HEK293T (cell line): ENCODE measurements around the gene TMEM95.
"Not testable (repeated sequence)": the region's sequence is repeated elsewhere in the genome, so short reads cannot be mapped to it uniquely, and the experiment has no call there.

Source experiments
- CTCF ChIA-PET: fragments of 350-600 bp; formaldehyde crosslinking; extraction: SDS; loops from one replicate; lab custom pipeline; 2021; ENCODE audit warnings: antibody characterized with exemption, inconsistent platforms; lab: Yijun Ruan, JAX
- POLR2A ChIA-PET: fragments of 350-600 bp; formaldehyde crosslinking; extraction: SDS; loops from one replicate; lab custom pipeline; 2020; ENCODE audit warnings: antibody characterized with exemption, inconsistent platforms; lab: Yijun Ruan, JAX
- DNase-seq: peaks from one replicate; pipeline ENCODE4 v3.0.0; 2012; ENCODE audit warnings: mixed read lengths; ENCODE audit errors: extremely low spot score
- ARNT ChIP-seq: fragments of 450-650 bp; IDR thresholded peaks from 2 replicates; pipeline ENCODE4 v1.6.1; 2017; ENCODE audit warnings: mild to moderate bottlenecking
- BHLHE40 ChIP-seq: fragments of 450-650 bp; IDR thresholded peaks from 2 replicates; pipeline ENCODE4 v1.6.1; 2016; ENCODE audit warnings: mild to moderate bottlenecking, moderate library complexity, borderline replicate concordance
- CTBP1 ChIP-seq: fragments of 450-650 bp; IDR thresholded peaks from 2 replicates; pipeline ENCODE4 v1.6.1; 2016; ENCODE audit warnings: borderline replicate concordance
- ELF4 ChIP-seq: fragments of 450-650 bp; IDR thresholded peaks from 2 replicates; pipeline ENCODE4 v1.6.1; 2017; ENCODE audit warnings: antibody characterized with exemption
- FOXA1 ChIP-seq: fragments of 450-650 bp; IDR thresholded peaks from 2 replicates; pipeline ENCODE4 v1.6.1; 2016; ENCODE audit warnings: mild to moderate bottlenecking
- FOXK2 ChIP-seq: fragments of 450-650 bp; IDR thresholded peaks from 2 replicates; pipeline ENCODE4 v1.6.1; 2016; ENCODE audit warnings: mild to moderate bottlenecking
- FOXM1 ChIP-seq: fragments of 450-650 bp; IDR thresholded peaks from 2 replicates; pipeline ENCODE4 v1.6.1; 2017; ENCODE audit warnings: mild to moderate bottlenecking, borderline replicate concordance
- HDGF ChIP-seq: fragments of 450-650 bp; IDR thresholded peaks from 2 replicates; pipeline ENCODE4 v1.6.1; 2017; ENCODE audit warnings: antibody characterized with exemption, borderline replicate concordance
- L3MBTL2 ChIP-seq: fragments of 450-650 bp; conservative IDR thresholded peaks from 2 replicates; pipeline ENCODE4 v1.6.1; 2016; ENCODE audit warnings: mild to moderate bottlenecking
- LEF1 ChIP-seq: fragments of 450-650 bp; IDR thresholded peaks from 2 replicates; pipeline ENCODE4 v1.6.1; 2017; ENCODE audit warnings: mild to moderate bottlenecking, borderline replicate concordance
- NFRKB ChIP-seq: fragments of 450-650 bp; IDR thresholded peaks from 2 replicates; pipeline ENCODE4 v1.6.1; 2016; ENCODE audit warnings: mild to moderate bottlenecking, moderate library complexity
- PKNOX1 ChIP-seq: fragments of 450-650 bp; IDR thresholded peaks from 2 replicates; pipeline ENCODE4 v1.6.1; 2016
- SP1 ChIP-seq: fragments of 450-650 bp; IDR thresholded peaks from 2 replicates; pipeline ENCODE4 v1.6.1; 2017
- SUZ12 ChIP-seq: fragments of 450-650 bp; IDR thresholded peaks from 2 replicates; pipeline ENCODE4 v1.6.1; 2016; ENCODE audit warnings: mild to moderate bottlenecking
- TARDBP ChIP-seq: fragments of 450-650 bp; IDR thresholded peaks from 2 replicates; pipeline ENCODE4 v1.6.1; 2016
- ZNF384 ChIP-seq: fragments of 450-650 bp; IDR thresholded peaks from 2 replicates; pipeline ENCODE4 v1.6.1; 2016

TMEM95 gene

GRCh38 chr17:7334938-7335538, 19.9 kb upstream of the TMEM95 start:
- no peak for DNase-seq
- POLR2A ChIA-PET, result no interaction called here
- CTCF ChIA-PET, result no interaction called here
- no peak for TF ChIP-seq LEF1

GRCh38 chr17:7335765-7336164, 19.2 kb upstream of the TMEM95 start:
- POLR2A ChIA-PET, CTCF ChIA-PET: not testable (repeated sequence)

GRCh38 chr17:7336240-7337175, 18.4 kb upstream of the TMEM95 start, which contains the start of gene ACAP1:
Gene ACAP1, plus strand, starts transcription at chr17:7336529. Its CDS starts 206 bp downstream, at chr17:7336735.
- POLR2A ChIA-PET, result no interaction called here
- no peak for TF ChIP-seq ELF4
- TF ChIP-seq L3MBTL2, result no peak
- no peak for TF ChIP-seq LEF1
- no peak for TF ChIP-seq BHLHE40
- TF ChIP-seq ARNT, result no peak
- CTCF ChIA-PET, result no interaction called here
- no peak for DNase-seq

More at GRCh38 chr17:7335765-7336164, 19.2 kb upstream of the TMEM95 start:
- not testable (repeated sequence) for DNase-seq

GRCh38 chr17:7337600-7337999, 17.4 kb upstream of the TMEM95 start:
- CTCF ChIA-PET, DNase-seq: not testable (repeated sequence)
- POLR2A ChIA-PET, result interaction anchor here (1.0 to 1.1 kb wide), 2 partner anchors 13 to 24 kb away, joined by 5 to 6 read pairs; no protein-coding TSS in a partner anchor

GRCh38 chr17:7340179-7340578, 14.8 kb upstream of the TMEM95 start:
- DNase-seq, result no peak
- ChIA-PET CTCF (no interaction called here), POLR2A (interaction anchor here (0.6 kb wide), 1 partner anchor 11 kb away, joined by 3 read pairs; no protein-coding TSS in a partner anchor)

GRCh38 chr17:7341842-7342241, 13.1 kb upstream of the TMEM95 start:
- CTCF ChIA-PET, result interaction anchor here (0.6 kb wide), 1 partner anchor 331 kb away, joined by 3 read pairs; no protein-coding TSS in a partner anchor
- DNase-seq, result no peak
- TF ChIP-seq ELF4 (no peak), PKNOX1 (no peak), BHLHE40 (no peak), CTBP1 (no peak), NFRKB (no peak), SP1 (no peak), SUZ12 (no peak), L3MBTL2 (no peak), FOXA1 (no peak), TARDBP (no peak), FOXM1 (no peak), ARNT (no peak), FOXK2 (no peak), ZNF384 (no peak), LEF1 (no peak), HDGF (no peak)
- POLR2A ChIA-PET, result interaction anchor here (1.0 to 1.2 kb wide), 2 partner anchors 9 to 12 kb away, joined by 3 to 6 read pairs; partner anchors contain the start of gene NEURL4

More at GRCh38 chr17:7340179-7340578, 14.8 kb upstream of the TMEM95 start:
- TF ChIP-seq CTBP1 (no peak), BHLHE40 (no peak), FOXA1 (no peak), LEF1 (no peak), FOXK2 (no peak), SUZ12 (no peak), ZNF384 (no peak), SP1 (no peak), HDGF (no peak), ARNT (no peak), PKNOX1 (no peak), FOXM1 (no peak)

GRCh38 chr17:7343250-7343649, 11.7 kb upstream of the TMEM95 start:
- DNase-seq, result no peak
- ChIA-PET CTCF (no interaction called here), POLR2A (no interaction called here)
- no peak for TF ChIP-seq FOXM1
- TF ChIP-seq CTBP1, result no peak
- TF ChIP-seq PKNOX1, result no peak
- TF ChIP-seq ELF4, result no peak
- no peak for TF ChIP-seq L3MBTL2
- no peak for TF ChIP-seq FOXK2
- no peak for TF ChIP-seq FOXA1
- no peak for TF ChIP-seq TARDBP
- TF ChIP-seq LEF1, result no peak
- TF ChIP-seq NFRKB, result no peak
- no peak for TF ChIP-seq BHLHE40
- no peak for TF ChIP-seq SUZ12
- TF ChIP-seq ARNT, result no peak
- no peak for TF ChIP-seq HDGF
- TF ChIP-seq SP1, result no peak
- no peak for TF ChIP-seq ZNF384
